PFSK-1 (cell line): Measurements from ENCODE around the gene LCN15.

Source experiments
- FOXP2 ChIP-seq: optimal IDR thresholded peaks from 2 replicates; pipeline ENCODE3; 2011; ENCODE audit warnings: borderline replicate concordance, control low read depth, inconsistent platforms; ENCODE audit not compliant: insufficient read depth; ENCODE audit errors: extremely low read length, extremely low read depth
- POLR2AphosphoS5 ChIP-seq: IDR thresholded peaks from 2 replicates; pipeline ENCODE4 v1.6.1; 2012; ENCODE audit warnings: low read depth, mild to moderate bottlenecking, control low read depth, low read length, moderate library complexity
- SIN3A ChIP-seq: IDR thresholded peaks from 2 replicates; pipeline ENCODE4 v1.6.1; 2012; ENCODE audit warnings: mild to moderate bottlenecking, low read length, moderate library complexity, borderline replicate concordance; ENCODE audit not compliant: insufficient read depth
- TAF1 ChIP-seq: IDR thresholded peaks from 2 replicates; pipeline ENCODE4 v1.6.1; 2012; ENCODE audit warnings: low read length, control low read depth, borderline replicate concordance; ENCODE audit not compliant: insufficient read depth
- TF ChIP-seq, protein P1 (sequence below), 2 experiments: IDR thresholded peaks; 2 replicates each; pipeline versions ENCODE4 v1.6.1 to v1.8.0; 2011 to 2012; ENCODE audit warnings: low read depth in 2 of 2, low read length in 2 of 2, control low read depth in 1 of 2, inconsistent platforms in 1 of 2, mild to moderate bottlenecking in 1 of 2, moderate library complexity in 1 of 2; ENCODE audit not compliant: insufficient read depth in 1 of 2

LCN15 gene

DNA sequence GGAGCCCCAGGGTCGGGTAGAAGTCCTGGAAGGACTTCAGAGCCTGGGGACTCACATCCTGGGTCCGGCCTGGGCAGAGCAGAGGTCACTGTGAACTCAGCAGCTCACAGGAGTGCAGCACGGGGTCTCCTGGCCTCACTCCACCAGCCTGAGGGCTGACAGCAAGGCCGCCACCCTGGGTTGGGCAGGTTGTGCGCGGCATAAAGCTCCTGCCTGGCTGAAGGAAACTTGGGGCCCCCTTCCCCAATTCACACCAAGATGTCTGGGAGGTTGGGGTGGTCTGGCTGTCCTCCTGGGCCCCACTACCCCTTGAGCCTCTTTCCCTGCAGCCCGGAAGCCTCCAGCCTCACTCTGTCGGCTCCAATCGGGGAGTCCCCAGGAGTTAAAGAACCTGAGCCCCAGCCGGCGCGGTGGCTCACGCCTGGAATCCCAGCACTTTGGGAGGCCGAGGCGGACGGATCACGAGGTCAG is 2.1 kb downstream of the LCN15 start:
- TF ChIP-seq TAF1 (no peak), POLR2AphosphoS5 (no peak), FOXP2 (no peak), SIN3A (no peak)
- TF ChIP-seq, protein P1, sequence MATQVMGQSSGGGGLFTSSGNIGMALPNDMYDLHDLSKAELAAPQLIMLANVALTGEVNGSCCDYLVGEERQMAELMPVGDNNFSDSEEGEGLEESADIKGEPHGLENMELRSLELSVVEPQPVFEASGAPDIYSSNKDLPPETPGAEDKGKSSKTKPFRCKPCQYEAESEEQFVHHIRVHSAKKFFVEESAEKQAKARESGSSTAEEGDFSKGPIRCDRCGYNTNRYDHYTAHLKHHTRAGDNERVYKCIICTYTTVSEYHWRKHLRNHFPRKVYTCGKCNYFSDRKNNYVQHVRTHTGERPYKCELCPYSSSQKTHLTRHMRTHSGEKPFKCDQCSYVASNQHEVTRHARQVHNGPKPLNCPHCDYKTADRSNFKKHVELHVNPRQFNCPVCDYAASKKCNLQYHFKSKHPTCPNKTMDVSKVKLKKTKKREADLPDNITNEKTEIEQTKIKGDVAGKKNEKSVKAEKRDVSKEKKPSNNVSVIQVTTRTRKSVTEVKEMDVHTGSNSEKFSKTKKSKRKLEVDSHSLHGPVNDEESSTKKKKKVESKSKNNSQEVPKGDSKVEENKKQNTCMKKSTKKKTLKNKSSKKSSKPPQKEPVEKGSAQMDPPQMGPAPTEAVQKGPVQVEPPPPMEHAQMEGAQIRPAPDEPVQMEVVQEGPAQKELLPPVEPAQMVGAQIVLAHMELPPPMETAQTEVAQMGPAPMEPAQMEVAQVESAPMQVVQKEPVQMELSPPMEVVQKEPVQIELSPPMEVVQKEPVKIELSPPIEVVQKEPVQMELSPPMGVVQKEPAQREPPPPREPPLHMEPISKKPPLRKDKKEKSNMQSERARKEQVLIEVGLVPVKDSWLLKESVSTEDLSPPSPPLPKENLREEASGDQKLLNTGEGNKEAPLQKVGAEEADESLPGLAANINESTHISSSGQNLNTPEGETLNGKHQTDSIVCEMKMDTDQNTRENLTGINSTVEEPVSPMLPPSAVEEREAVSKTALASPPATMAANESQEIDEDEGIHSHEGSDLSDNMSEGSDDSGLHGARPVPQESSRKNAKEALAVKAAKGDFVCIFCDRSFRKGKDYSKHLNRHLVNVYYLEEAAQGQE (IDR thresholded peaks at IDR 0.05; ENCODE audit: insufficient read depth in 1 of 2, low read depth in 2 of 2, low read length in 2 of 2) = no peak

GRCh38 chr9:136761545-136761981 is 2.8 kb downstream of the LCN15 start:
- TF ChIP-seq POLR2AphosphoS5 (no peak), TAF1 (no peak)

- TF ChIP-seq POLR2AphosphoS5 (no peak), TAF1 (no peak), FOXP2 (no peak), SIN3A (no peak)
- TF ChIP-seq, protein P1 (IDR thresholded peaks at IDR 0.05; ENCODE audit: insufficient read depth in 1 of 2, low read depth in 2 of 2, low read length in 2 of 2) = no peak
Measured at GRCh38 chr9:136760424-136760823, 3.9 kb downstream of the LCN15 start.

DNA sequence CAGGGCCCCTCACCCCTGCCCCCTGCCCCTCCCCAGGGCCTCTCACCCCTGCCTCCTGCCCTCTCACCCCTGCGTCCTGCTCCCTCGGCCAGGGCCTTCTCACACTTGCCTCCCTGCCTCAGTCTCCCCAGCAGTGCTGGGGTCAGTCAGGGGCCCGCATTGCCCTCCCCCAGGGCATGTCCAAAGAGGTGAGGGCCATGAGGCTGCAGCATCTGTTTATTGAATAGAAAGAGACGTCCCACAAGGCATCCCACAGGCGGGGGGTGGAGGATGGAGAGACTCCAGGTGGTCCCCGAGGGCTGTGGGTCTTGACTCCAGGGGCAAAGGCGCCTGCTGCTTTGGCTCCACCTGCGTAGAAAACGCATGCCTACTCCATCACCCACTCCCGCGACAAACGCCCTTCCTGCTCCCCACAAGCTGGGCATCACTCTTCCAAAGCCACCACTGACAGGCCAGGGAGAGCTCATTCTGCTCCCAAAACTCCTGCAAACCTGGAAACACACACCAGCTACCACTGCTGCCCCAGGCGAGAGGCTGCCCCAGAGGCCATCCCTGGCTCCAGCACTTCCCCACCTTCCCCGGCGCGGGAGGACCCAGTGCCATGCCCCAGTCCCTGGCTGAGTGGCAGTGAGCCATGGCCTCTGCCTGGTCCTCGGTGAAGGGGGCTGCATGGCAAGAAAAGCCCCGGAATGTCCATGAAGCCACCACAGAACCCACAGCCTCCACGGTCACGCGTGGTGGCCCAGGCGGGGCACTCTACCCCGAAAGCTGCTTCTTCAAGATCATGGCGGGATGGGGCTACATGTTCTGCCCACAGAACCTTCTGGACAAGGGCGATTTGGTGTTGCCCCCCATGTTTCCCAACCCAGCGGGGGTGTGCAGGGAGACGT is 4.6 kb downstream of the LCN15 start:
- no peak for TF ChIP-seq POLR2AphosphoS5
- TF ChIP-seq, protein P1 (IDR thresholded peaks at IDR 0.05; ENCODE audit: insufficient read depth in 1 of 2, low read depth in 2 of 2, low read length in 2 of 2) = no peak
- no peak for TF ChIP-seq FOXP2
- no peak for TF ChIP-seq SIN3A
- TF ChIP-seq TAF1 = no peak

DNA sequence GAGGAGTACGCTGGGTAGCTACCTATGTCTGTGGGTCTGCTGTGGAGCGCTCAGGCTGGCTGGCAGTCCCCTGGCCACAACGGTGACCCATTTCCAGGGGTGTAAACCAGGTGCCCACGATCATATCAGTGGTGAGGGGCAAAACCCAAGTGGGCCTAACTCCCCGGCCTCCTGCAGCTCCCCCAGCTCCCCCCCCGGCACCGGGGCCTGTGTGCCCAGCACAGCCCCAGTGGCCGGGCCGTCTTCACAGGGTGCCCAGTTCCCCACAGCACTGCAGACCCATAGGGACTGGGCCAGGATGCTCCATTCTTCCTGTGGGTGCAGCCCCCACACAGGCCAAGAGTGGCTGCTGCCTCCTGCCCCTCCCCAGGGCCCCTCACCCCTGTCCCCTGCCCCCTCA is 5.3 kb downstream of the LCN15 start:
- no peak for TF ChIP-seq SIN3A
- TF ChIP-seq POLR2AphosphoS5 = no peak
- no peak for TF ChIP-seq FOXP2
- TF ChIP-seq, protein P1 (IDR thresholded peaks at IDR 0.05; ENCODE audit: insufficient read depth in 1 of 2, low read depth in 2 of 2, low read length in 2 of 2) = no peak
- TF ChIP-seq TAF1 = no peak
